Jurkat, Clone E6-1 (cell line): ENCODE results near the gene FARSB.

Source experiments
- DNase-seq: peaks from one replicate; pipeline ENCODE4 v3.0.0-alpha.2; 2011; ENCODE audit warnings: low read depth, low spot score
- H3K4me3 ChIP-seq: 2 replicates; pipeline ENCODE4 v1.5.1; 2011; ENCODE audit warnings: mild to moderate bottlenecking, low read length, control low read depth, moderate library complexity

FARSB gene

GRCh38 chr2:222572264-222572721, 83.6 kb downstream of the FARSB start:
- DNase-seq: peak; percentile 57
- no peak overlapping the region for H3K4me3 ChIP-seq

- H3K4me3 ChIP-seq: no peak overlapping the region
- no peak for DNase-seq
Observed at GRCh38 chr2:222569826-222570225, 86.1 kb downstream of the FARSB start.

GRCh38 chr2:222568865-222569264, 87.0 kb downstream of the FARSB start:
- no peak for DNase-seq
- H3K4me3 ChIP-seq: no peak overlapping the region

DNA sequence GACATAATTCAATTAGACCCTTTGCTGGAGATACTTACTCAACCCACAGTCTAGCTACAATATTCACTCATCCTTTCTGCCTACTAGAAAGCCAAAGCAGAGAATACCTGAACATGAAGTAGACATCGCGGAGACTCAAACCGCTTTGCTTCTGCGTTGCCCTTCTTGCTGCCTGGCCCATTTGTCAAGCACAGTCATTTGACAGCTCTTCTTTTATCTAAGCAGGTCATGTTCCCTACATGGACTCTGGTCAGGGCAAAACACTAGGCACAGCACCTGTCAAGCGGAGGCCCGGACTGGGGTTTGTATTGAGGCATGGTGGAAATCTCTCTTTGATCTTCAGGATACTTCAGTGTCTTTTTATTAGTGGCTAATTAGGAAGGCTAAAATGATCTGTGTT, 89.7 kb downstream of the FARSB start:
- no peak overlapping the region for H3K4me3 ChIP-seq
- no peak for DNase-seq

DNA sequence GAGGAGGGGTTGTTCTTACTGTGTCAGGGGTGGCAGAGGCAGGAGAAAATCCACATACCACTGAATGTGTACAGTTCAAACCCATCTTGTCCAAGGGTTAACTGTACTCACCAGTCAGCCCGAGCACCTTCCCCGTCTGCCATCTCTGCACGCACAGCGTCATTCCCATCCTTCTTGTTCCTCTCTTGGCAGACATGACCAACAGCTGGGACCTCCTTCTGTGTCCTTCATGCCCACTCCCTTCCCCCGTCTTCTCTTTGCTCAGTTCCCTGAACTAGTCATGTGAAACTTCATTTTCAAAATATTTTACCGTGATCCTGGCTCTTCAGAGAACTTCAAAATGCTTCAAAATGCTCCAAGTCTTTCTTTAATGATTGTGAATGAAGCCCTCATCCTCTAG, 92.0 kb downstream of the FARSB start:
- no peak overlapping the region for H3K4me3 ChIP-seq
- DNase-seq: no peak

DNA sequence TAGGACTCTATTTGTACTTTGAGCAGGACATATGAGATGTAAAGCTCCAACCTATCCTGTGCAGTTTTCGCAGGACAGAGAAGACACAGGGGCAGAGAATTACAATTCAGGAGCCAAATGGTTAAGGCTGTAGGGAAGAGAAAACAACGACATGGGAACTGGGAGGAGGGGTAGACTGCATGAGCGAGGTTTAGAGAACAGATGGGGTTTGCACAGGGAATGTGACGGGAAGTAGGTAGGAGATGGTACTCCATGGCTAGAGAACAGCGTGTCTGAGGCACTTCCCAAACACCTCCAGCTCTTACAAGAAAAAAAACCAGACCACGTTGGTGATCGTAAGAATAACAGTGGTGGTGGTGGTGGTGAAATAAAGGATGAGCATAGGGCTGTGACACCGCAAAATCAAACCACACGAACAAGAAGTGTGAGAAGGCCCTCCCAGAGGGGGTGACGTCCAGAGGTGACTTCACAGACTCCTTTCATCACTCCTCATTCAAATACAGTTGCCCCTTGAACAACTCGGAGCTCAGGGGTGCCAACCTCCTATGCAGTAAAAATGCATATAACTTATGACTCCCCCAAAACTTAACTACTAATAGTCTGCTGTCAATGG, 92.7 kb downstream of the FARSB start:
- DNase-seq: no peak
- H3K4me3 ChIP-seq: no peak overlapping the region

GRCh38 chr2:222561817-222562645, 93.9 kb downstream of the FARSB start:
- DNase-seq: peak; percentile 45
- no peak overlapping the region for H3K4me3 ChIP-seq

DNA sequence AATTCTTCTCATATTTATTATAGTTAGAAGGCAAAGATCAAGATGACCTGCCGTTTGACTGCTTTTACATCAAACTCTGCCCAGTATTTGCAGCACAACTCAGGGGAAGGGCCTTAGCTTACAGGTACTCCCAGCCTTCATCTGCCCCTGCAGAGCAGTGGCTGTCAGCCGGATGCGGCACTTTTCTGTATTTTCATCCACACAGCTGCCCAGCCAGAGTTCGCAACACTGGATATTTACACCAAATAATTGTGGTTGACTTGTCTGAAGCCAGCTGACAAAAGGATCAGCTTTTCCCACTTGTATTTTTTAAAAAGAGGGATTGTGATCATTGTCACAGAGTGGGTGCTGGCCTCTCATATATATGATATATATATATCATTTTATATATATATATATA, 94.7 kb downstream of the FARSB start:
- DNase-seq: no peak

DNA sequence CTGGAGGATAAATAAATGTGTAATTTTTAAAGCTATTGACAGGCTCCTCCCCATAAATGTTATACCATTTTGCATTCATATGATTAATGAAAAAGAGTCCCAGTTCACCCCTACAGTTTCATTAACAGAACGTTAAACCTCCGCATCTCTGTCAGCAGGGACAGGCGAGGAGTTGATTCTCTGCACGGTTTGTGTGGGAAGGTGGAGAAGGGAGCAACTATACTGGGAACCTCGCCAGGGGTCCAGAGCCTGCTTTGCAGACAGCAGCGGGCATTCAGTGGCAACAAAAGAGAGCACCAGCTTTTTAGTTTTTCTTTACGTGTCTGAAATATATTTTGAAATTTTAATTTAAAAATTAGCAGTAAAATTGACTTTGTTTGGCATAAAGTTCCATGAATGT, 101.4 kb downstream of the FARSB start:
- DNase-seq: no peak
- H3K4me3 ChIP-seq: no peak overlapping the region

More for the DNA sequence above, 94.7 kb downstream of the FARSB start:
- no peak overlapping the region for H3K4me3 ChIP-seq

- no peak for DNase-seq
- no peak overlapping the region for H3K4me3 ChIP-seq
Observed at GRCh38 chr2:222548992-222549391, 106.9 kb downstream of the FARSB start.

DNA sequence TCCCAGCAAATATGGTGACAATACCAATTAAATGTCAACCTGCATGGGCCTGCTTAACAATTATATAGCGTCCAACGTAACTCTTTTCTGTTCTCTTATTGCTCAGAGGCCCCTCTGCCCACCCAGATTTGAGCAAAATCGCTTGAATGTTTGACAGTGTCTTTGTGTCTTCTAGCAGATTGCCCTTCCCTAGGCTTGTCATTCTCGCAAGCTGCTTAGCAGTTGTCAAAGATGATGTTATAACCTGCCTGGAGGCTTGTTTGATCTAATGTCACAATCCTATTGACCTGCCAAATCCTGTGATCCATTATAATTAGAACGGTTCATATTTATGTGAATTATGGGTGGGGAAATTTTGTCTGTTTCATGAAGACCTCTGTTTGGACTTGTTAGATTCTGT, 108.8 kb downstream of the FARSB start:
- DNase-seq: no peak
- no peak overlapping the region for H3K4me3 ChIP-seq

- no peak overlapping the region for H3K4me3 ChIP-seq
- DNase-seq: no peak
Observed at GRCh38 chr2:222545823-222546795, 109.8 kb downstream of the FARSB start.

DNA sequence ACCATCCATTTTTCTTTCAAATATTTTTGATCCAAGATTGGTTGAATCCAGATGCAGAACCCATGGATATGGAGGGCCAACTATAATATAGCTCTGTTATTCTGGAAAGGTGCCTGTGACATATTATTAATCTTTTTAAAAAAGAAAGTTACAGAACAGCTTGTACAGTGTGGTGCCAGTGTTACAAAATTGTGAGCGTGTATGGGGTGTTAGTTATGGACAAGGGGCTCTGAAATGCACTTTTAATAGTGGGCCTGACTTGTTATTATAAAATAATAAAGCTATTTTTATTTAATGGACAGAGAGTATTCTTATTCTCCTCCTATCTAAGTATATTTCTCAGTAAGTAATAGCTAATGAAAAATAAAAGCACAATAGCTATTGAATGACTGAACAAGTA, 111.2 kb downstream of the FARSB start:
- no peak for DNase-seq
- H3K4me3 ChIP-seq: no peak overlapping the region

DNA sequence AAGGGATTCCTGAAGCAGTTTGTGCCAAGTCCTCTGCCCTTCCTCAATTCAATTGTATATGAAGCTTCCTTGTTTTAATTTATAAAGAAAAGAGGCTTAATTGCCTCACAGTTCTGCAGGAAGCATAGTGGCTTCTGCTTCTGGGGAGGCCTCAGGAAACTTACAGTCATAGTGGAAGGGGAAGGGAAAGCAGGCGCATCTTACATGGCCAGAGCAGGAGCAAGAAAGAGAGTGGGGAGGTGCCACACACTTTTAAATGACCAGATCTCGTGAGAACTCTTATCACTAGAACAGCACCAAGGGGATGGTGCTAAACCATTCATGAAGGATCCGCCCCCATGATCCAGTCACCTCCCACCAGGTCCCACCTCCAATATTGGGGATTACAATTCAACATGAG, 117.4 kb downstream of the FARSB start:
- DNase-seq: no peak
- H3K4me3 ChIP-seq: no peak overlapping the region

DNA sequence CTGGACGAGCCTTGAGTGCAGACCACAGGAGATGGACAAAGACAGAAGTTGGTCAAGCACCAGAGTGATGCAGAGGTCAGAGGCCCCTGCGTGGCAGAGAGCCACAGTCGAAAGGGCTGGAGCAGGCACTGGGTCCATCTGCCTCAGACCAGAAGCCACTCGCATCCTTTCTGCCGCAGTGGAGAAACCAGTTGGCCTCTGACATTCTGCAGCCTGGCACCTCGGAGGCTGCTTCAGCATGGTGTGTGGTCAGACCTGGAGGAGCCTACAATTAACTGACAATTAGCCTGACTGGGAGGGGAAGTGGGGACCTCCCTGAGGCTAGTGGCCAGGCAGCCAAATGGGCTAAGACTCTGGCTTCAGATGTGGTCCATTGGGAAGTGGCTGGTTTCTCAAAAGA, 120.4 kb downstream of the FARSB start:
- no peak overlapping the region for H3K4me3 ChIP-seq
- no peak for DNase-seq

- no peak overlapping the region for H3K4me3 ChIP-seq
- DNase-seq: peak; percentile 50
Observed at GRCh38 chr2:222532315-222532714, 123.6 kb downstream of the FARSB start.

- DNase-seq: no peak
- no peak overlapping the region for H3K4me3 ChIP-seq
Observed at GRCh38 chr2:222526480-222527277, 129.2 kb downstream of the FARSB start.

- no peak for DNase-seq
- no peak overlapping the region for H3K4me3 ChIP-seq
Observed at GRCh38 chr2:222525811-222526210, 130.1 kb downstream of the FARSB start.
